NCI-H1417 treated with DMSO at 0.1 percent for 48 hours (cell line): ENCODE results near the gene CCR2.

Source experiments
- DNase-seq: peaks from one replicate; lab custom pipeline; 2025; lab: John Stamatoyannopoulos, UW

The CCR2 gene

DNA sequence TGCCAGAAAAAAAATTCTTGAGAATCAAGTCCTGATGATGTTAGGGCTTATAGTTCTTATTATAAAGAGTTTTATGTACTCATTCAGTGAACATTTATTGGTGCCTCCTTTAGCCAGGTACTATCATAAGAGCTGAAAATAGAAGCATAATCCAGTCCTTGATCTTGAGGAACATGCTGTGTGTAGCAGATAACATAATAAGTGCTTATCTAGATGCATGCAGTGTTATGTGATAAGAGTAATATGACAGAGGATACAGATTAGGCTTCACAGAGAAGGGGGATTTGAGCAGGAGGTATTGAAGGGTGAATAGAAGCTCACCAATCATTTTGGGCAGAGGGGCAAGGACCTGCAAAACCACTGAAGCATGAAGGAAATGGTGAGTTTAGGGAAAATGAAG is 1.1 kb downstream of the CCR2 start:
- no peak for DNase-seq

DNA sequence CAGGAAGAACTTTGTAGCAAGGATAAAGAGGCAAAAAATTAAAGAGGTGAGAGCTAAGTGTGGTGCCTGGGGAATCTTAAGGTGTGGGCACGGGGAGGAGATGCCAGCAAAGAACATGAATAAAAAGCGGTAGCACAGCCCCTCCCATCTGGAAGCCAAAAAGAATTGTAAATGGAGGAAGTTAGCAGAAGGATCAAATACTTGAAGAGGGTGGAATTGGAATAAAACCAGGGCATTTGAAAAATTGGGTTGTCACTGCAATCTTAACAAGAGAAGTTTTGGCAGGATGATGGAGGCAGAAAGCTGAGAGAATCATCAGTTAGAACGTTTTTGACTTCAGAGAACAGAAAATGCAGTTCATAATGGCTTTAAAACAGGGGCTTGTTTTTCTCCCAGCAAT is 2.4 kb downstream of the CCR2 start:
- DNase-seq, result no peak

DNA sequence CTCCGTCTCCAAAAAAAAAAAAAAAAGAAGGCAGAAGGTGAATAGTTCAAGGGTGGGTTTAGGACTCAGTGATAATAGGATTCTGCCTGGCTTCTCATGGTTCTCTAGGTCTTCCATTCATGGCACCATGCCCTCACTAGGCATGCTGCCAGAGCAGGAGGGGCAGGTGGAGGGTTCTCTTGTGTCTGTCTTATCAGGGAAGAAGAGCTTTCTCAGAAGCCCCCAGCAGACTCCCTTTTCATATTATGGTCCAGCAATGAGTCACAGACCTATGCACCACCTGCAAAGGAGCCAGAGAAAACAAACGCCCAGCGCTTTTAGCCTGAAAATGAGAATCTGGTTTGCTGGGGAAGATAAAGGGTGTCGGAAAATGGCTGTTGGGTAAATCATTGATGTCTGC is 3.0 kb downstream of the CCR2 start:
- no peak for DNase-seq

DNA sequence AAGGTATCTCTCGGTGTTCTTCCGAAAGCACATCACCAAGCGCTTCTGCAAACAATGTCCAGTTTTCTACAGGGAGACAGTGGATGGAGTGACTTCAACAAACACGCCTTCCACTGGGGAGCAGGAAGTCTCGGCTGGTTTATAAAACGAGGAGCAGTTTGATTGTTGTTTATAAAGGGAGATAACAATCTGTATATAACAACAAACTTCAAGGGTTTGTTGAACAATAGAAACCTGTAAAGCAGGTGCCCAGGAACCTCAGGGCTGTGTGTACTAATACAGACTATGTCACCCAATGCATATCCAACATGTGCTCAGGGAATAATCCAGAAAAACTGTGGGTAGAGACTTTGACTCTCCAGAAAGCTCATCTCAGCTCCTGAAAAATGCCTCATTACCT is 4.6 kb downstream of the CCR2 start:
- DNase-seq, result no peak

DNA sequence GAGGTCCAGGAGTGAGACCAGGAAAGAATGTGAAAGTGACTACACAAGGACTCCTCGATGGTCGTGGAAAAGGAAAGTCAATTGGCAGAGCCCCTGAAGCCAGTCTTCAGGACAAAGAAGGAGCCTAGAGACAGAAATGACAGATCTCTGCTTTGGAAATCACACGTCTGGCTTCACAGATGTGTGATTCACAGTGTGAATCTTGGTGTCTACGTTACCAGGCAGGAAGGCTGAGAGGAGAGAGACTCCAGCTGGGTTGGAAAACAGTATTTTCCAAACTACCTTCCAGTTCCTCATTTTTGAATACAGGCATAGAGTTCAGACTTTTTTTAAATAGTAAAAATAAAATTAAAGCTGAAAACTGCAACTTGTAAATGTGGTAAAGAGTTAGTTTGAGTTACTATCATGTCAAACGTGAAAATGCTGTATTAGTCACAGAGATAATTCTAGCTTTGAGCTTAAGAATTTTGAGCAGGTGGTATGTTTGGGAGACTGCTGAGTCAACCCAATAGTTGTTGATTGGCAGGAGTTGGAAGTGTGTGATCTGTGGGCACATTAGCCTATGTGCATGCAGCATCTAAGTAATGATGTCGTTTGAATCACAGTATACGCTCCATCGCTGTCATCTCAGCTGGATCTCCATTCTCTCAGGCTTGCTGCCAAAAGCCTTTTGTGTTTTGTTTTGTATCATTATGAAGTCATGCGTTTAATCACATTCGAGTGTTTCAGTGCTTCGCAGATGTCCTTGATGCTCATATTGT is 6.0 kb downstream of the CCR2 start:
- DNase-seq, result peak; percentile 24

DNA sequence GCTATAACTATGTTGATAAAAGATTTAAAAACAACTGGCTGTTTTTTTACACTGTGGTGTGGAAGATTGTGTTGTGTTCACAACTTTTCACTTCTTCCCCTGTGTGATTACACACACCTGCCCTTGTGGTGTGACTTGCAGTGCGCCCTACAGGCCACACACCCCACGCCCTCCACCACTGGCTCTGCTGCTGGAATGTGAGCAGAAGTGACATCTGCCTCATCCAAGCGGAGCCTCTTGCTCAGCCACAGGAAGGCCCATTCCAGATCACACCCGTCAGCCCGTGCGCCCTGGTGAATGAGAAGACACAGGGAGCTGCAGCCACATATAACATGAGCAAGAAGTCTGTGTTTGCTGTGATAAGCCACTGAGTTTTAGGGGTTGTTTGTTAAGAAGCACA is 7.0 kb downstream of the CCR2 start:
- no peak for DNase-seq

DNA sequence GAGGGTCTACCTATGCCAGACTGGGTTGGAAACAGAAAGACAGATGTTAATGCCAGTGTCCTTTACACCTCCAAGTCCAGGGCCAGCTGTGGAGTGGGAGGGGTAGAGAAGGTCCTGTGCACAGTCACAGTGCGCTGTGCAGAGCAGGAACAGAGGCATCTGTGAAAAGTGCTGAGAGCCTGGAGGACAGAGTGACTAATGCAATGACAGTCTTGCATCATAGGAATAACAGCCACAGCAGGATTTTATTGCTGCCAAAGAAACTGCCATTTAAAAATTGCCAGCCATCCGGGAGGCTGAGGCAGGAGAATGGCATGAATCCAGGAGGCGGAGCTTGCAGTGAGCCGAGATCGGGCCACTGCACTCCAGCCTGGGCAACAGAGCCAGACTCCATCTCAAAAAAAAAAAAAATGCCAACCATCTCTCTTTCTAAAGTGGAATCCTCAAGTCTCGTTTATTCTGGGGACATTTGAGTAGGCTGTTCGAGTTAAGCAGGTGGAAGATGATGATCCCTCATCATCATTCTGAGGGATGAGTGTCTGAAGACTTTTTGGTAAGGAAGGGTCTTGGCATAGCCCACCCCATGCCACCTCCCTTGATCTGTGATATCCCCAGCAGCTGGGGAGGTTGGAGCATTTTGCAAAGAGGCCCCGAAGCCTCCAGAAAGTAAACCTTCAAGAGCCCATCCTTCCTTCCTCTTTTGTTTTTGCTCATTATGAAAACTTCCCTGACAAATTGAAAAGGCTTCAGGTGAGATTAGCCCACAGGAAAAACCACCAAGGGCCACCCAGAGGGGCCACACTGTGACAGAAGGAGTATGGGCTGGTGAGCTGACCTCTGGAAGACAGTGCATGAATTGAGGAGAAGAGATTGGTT is 7.7 kb downstream of the CCR2 start:
- DNase-seq, result no peak

DNA sequence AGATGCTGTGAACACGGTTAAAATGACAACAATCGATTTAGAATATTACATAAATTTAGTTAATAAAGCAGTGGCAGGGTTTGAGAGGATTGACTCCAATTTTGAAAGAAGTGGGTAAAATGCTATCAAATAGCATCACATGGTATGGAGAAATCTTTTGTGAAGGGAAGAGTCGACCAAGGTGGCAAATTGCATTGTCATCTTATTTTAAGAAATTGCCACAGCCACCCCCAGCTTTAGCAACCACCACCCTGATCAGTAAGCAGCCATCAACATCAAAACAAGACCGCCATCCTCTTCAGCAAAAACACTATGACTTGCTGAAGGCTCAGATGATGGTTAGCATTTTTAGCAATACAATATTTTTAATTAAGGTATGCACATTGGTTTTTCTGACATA is 11.1 kb downstream of the CCR2 start:
- no peak for DNase-seq

DNA sequence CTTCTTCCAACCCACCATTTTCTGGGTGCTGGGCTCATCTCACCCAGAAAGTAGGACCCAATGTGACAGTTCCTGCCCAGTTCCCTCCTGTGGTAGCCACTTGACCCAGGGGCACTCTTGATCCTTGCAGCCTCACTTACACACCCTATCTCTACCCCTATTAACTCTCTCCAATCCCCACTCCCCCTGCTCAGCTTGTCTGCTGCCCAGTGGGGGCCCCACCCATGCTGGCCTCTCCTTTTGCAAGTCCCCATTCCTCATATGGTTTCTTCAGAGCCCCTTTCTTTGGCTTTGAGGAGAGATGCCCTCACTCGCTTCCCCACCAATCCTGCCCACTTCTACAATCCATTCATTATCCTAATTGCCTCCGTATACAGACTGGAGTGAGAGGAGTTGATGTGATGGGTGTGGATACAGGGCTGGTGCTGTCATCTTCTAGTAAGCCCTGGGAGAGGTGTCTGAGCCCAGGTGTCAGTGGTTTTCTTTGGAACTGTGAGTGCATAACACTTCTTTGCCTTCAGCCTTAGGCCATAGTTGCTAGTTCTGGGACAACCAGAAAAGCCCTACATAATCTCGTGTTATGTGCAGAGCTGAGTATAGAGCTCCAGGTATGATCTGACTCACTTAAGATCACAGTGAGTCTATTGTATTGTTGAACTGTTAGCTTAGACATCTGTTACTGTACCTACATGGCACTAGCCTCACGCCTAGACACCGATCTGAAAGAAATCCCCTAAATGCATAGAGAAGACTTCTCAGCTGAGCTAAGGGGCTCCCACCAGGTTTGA is 12.0 kb downstream of the CCR2 start:
- DNase-seq, result no peak

DNA sequence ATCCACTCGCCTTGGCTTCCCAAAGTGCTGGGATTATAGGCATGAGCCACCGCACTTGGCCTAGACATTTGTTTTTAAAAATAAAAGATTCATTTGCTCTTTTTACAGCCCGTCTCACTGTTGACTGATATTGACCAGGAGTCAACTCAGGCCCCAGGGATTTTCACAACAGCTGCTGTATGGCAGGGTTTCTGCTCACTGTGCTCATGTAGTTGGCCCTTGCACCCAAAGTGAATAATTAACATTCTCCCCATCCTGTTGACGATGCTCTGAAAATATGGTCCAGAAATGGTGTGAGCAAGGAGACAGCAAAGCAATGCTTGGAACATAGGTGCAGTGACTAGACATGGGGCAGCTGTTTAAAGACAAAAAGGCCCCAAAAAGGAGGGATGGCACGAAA is 13.9 kb downstream of the CCR2 start:
- DNase-seq, result no peak

DNA sequence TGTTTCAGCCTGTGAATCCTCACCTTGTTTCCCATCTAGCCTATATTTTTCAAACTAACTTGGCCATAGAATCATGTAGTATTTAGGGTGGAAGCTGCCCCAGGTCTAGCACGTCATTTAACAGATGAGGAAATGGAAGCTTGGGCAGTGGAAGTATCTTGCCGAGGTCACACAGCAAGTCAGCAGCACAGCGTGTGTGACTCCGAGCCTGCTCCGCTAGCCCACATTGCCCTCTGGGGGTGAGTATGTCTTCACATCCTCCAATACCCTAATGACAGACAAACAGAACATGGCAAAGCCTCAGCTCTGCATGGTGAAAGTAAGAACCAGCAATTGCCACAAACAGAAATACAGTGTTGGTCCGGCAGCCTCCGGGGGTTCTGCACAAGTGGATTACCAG is 14.7 kb downstream of the CCR2 start:
- no peak for DNase-seq

DNA sequence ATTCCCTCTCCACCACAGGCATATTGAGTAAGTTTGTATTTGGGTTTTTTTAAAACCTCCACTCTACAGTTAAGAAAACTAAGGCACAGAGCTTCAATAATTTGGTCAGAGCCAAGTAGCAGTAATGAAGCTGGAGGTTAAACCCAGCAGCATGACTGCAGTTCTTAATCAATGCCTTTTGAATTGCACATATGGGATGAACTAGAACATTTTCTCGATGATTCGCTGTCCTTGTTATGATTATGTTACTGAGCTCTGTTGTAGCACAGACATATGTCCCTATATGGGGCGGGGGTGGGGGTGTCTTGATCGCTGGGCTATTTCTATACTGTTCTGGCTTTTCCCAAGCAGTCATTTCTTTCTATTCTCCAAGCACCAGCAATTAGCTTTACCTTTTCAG is 15.2 kb downstream of the CCR2 start:
- DNase-seq, result no peak

DNA sequence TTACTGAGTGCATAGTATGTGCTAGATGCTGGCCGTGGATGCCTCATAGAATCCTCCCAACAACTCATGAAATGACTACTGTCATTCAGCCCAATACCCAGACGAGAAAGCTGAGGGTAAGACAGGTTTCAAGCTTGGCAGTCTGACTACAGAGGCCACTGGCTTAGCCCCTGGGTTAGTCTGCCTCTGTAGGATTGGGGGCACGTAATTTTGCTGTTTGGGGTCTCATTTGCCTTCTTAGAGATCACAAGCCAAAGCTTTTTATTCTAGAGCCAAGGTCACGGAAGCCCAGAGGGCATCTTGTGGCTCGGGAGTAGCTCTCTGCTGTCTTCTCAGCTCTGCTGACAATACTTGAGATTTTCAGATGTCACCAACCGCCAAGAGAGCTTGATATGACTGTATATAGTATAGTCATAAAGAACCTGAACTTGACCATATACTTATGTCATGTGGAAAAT is 15.8 kb downstream of the CCR2 start:
- DNase-seq, result no peak

DNA sequence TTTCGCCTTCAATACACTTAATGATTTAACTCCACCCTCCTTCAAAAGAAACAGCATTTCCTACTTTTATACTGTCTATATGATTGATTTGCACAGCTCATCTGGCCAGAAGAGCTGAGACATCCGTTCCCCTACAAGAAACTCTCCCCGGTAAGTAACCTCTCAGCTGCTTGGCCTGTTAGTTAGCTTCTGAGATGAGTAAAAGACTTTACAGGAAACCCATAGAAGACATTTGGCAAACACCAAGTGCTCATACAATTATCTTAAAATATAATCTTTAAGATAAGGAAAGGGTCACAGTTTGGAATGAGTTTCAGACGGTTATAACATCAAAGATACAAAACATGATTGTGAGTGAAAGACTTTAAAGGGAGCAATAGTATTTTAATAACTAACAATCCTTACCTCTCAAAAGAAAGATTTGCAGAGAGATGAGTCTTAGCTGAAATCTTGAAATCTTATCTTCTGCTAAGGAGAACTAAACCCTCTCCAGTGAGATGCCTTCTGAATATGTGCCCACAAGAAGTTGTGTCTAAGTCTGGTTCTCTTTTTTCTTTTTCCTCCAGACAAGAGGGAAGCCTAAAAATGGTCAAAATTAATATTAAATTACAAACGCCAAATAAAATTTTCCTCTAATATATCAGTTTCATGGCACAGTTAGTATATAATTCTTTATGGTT is 17.1 kb downstream of the CCR2 start, which contains the start of gene CCR5:
TSS of gene CCR5 (plus strand) at position 108 of the 680 bp plus-strand sequence. CDS start 1,957 bp downstream, outside the sequence.
- DNase-seq, result no peak

DNA sequence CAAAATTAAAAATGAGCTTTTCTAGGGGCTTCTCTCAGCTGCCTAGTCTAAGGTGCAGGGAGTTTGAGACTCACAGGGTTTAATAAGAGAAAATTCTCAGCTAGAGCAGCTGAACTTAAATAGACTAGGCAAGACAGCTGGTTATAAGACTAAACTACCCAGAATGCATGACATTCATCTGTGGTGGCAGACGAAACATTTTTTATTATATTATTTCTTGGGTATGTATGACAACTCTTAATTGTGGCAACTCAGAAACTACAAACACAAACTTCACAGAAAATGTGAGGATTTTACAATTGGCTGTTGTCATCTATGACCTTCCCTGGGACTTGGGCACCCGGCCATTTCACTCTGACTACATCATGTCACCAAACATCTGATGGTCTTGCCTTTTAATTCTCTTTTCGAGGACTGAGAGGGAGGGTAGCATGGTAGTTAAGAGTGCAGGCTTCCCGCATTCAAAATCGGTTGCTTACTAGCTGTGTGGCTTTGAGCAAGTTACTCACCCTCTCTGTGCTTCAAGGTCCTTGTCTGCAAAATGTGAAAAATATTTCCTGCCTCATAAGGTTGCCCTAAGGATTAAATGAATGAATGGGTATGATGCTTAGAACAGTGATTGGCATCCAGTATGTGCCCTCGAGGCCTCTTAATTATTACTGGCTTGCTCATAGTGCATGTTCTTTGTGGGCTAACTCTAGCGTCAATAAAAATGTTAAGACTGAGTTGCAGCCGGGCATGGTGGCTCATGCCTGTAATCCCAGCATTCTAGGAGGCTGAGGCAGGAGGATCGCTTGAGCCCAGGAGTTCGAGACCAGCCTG is 17.8 kb downstream of the CCR2 start:
- DNase-seq, result no peak

DNA sequence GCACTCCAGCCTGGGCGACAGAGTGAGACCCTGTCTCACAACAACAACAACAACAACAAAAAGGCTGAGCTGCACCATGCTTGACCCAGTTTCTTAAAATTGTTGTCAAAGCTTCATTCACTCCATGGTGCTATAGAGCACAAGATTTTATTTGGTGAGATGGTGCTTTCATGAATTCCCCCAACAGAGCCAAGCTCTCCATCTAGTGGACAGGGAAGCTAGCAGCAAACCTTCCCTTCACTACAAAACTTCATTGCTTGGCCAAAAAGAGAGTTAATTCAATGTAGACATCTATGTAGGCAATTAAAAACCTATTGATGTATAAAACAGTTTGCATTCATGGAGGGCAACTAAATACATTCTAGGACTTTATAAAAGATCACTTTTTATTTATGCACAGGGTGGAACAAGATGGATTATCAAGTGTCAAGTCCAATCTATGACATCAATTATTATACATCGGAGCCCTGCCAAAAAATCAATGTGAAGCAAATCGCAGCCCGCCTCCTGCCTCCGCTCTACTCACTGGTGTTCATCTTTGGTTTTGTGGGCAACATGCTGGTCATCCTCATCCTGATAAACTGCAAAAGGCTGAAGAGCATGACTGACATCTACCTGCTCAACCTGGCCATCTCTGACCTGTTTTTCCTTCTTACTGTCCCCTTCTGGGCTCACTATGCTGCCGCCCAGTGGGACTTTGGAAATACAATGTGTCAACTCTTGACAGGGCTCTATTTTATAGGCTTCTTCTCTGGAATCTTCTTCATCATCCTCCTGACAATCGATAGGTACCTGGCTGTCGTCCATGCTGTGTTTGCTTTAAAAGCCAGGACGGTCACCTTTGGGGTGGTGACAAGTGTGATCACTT is 18.8 kb downstream of the CCR2 start:
- no peak for DNase-seq

DNA sequence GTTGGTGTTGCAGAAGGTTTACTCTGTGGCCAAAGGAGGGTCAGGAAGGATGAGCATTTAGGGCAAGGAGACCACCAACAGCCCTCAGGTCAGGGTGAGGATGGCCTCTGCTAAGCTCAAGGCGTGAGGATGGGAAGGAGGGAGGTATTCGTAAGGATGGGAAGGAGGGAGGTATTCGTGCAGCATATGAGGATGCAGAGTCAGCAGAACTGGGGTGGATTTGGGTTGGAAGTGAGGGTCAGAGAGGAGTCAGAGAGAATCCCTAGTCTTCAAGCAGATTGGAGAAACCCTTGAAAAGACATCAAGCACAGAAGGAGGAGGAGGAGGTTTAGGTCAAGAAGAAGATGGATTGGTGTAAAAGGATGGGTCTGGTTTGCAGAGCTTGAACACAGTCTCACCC is 20.8 kb downstream of the CCR2 start:
- no peak for DNase-seq

DNA sequence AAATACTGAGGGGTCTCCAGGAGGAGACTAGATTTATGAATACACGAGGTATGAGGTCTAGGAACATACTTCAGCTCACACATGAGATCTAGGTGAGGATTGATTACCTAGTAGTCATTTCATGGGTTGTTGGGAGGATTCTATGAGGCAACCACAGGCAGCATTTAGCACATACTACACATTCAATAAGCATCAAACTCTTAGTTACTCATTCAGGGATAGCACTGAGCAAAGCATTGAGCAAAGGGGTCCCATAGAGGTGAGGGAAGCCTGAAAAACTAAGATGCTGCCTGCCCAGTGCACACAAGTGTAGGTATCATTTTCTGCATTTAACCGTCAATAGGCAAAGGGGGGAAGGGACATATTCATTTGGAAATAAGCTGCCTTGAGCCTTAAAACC is 21.3 kb downstream of the CCR2 start:
- DNase-seq, result no peak

DNA sequence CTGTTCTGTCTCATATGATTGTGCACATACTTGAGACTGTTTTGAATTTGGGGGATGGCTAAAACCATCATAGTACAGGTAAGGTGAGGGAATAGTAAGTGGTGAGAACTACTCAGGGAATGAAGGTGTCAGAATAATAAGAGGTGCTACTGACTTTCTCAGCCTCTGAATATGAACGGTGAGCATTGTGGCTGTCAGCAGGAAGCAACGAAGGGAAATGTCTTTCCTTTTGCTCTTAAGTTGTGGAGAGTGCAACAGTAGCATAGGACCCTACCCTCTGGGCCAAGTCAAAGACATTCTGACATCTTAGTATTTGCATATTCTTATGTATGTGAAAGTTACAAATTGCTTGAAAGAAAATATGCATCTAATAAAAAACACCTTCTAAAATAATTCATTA is 21.9 kb downstream of the CCR2 start:
- DNase-seq, result no peak

DNA sequence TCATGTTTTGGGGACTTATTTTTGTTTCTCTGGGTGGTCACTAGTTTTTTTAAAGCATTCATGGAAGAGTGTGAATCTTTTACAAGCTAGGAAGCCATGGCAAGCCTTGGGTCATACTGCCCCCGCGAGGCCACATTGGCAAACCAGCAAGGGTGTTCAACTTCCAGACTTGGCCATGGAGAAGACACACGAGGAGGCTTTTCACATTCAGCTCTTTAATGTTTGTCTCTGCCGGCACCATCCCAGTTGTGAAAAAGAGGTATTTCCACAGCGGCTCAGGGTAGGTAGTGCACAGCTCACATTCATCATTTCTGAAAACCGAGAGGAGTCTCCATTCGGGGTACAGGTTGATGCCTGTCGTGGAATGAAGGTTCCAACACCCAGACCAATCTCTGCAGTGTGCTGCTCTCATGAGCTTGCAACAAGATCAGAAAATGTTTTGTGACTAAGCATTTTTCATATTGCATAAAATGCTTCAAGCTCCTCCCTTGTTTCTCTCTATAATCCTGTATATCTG is 24.6 kb downstream of the CCR2 start:
- DNase-seq, result no peak
